ENCODE measurements around the gene ZNF658.
"Not testable (repeated sequence)": the region's sequence is repeated elsewhere in the genome, so short reads cannot be mapped to it uniquely, and the experiment has no call there.

ZNF658 gene

DNA sequence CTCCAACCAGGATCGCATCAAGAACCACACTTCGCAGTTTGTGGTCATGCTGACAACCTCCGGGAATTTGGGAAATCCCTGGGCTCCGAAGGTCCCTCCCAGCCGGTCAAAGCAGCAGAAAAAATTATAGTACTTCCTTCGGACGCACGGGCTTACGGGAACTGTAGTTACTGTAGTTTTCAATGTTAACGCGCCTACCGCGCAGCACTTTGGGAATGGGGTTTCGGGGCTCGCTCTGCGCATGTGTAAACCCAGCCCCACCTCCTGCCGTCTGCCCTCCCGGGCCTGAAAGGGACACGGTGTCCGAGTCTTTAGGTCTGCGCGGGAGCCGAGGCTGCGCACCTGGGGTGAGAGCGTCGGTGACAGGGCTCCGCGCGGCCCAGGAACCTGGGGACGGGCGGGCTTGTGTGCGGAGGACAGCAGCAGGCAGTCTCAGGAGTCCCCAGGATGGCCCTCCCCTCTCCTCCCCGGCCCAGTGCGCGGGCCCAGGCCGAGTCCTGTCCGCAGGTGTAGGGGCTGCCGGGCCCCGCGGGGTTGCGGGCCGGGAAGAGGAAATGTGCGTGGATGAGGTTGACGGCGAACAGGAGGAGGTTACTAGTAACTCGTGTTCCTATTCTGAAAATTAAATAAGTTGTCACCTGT lies at the start of gene ZNF658:
TSS of gene ZNF658 (plus strand) at position 236 of the 642 bp plus-strand sequence. CDS start 2,837 bp downstream, outside the sequence.
- not testable (repeated sequence) for DNase-seq (ENCODE audit: low spot score)

DNA sequence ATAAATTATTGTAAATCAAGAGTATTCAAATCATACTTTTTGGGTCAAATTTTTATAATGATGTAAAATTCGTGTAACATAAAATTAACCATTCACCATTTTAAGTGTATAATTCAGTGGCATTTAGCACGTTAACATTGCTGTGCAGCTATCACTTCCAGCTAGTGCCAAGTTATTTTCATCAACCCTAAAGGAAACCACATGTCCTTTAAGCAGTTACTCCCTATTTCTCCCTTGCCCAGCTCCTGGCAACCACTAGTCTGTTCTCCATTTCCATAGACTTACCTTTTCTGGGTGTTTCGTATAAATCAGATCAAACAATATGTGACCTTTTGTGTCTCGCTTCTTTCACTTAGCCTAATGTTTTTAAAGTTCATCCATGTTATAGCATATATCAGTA lies 38.8 kb upstream of the ZNF658 start:
- DNase-seq (ENCODE audit: low spot score): not testable (repeated sequence)

DNA sequence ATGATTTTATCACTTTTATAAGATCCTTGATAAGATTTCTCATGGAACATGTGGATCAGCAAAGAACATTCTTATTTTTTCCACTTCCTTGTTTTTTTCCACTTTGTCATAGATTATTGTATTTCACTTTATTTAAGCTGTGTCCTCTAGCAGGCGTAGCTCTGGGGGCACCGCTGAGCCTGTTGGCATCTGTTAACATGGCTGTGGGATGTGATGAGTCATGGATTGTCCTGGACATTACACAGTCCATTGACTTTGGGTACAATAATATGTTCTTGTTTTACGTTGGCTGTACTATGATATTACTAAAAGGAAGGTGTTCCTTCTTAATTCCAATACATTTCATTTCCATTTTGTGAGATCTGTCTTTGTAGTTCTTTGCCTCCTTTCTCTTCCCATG lies 31.9 kb upstream of the ZNF658 start:
- DNase-seq (ENCODE audit: low spot score): not testable (repeated sequence)

DNA sequence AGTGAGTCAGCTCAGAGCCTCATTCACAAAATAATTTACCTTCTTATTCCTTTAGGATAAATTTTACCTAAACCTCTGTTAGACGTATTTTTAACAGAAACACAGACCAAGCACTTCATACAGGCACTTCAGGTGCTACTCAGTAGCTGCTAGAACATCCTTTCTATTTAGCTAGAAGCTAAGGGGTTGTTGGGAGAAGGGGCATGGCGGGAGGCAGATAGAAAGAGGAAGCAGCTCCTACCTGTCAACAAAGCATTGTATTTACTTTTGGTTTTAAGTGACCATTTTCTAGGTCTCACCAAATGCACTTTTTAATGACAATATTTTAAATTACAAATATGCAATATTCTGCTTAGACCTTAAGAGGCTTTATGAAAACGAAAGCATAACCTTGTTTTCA lies 19.9 kb upstream of the ZNF658 start:
- not testable (repeated sequence) for DNase-seq (ENCODE audit: low spot score)

GRCh38 chr9:66881847-66882246 lies 18.7 kb upstream of the ZNF658 start:
- not testable (repeated sequence) for DNase-seq (ENCODE audit: low spot score)

- DNase-seq (ENCODE audit: low spot score): not testable (repeated sequence)
Observed at GRCh38 chr9:66890334-66890733, 10.2 kb upstream of the ZNF658 start.

DNA sequence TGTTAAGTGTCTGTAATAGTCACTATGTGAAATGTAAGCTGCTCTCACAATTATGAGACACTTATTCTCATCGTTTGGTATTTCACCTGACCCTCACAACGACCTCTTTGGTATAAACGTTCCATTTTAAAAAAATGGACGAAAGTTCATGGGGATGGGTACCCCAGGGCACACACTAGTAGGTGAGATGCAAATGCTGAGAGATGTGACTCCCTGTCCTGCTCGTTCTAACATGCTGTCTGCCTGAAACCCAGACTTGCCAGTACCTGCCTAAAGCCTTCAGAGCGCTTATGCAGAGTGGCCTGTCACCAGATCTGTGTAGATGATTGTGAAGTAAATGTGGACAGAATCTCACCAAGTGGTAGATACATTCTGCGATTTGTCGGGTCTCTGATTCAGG lies 616 bp downstream of the ZNF658 start:
- DNase-seq (ENCODE audit: low spot score): not testable (repeated sequence)

DNA sequence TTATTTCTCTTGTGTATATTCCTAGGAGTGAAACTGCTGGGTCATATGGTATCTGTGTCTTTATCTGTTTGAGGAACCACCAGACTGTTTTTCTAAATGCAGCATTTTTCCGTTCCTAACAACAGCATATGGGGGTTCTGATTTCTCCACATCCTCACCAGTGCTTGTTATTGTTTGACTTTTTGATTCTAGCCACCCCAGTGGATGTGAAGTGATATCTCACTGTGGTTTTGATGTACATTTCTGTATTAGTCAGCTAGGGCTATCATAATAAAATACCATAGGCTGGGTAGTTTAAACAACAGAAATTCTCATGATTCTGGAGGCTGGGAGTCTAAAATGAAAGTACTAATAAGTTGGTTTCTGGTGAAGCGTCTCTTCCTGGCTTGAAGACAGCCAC lies 9.0 kb downstream of the ZNF658 start:
- not testable (repeated sequence) for DNase-seq (ENCODE audit: low spot score)

GRCh38 chr9:66920072-66920471 lies 19.5 kb downstream of the ZNF658 start:
- not testable (repeated sequence) for DNase-seq (ENCODE audit: low spot score)

DNA sequence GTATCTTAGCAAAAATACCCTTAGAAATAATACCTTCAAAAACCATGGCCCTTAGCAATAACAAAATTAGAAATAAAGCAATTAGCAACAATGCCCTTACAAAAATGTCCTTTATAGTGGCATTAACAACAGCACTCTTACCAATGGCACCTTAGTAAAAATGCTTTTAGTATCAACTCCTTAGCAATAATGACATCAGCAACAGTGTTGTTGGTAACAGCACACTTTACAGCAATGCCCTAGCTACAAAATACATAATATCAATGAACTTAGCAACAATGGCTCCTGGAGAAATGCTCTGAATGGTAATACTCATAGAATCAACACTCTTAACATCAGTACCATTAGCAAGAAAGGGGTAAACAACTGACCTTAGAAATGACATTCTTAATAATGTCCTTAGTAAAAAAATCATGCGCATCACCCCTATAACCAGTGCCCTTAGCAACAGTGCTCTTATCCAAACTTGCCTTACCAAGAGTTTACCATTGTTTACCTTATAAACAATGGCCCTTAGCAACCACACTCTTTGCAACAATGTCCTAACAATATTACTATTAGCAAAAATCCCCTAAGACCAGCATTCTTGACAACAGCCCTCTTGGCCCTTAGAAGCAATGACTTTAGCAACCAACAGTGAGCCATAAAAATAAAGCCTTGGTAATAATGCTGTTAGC lies 35.8 kb downstream of the ZNF658 start:
- DNase-seq (ENCODE audit: low spot score): not testable (repeated sequence)

- not testable (repeated sequence) for DNase-seq (ENCODE audit: low spot score)
Observed at GRCh38 chr9:66937662-66938061, 37.1 kb downstream of the ZNF658 start.

GRCh38 chr9:66938322-66938721 lies 37.8 kb downstream of the ZNF658 start:
- DNase-seq (ENCODE audit: low spot score): not testable (repeated sequence)

DNA sequence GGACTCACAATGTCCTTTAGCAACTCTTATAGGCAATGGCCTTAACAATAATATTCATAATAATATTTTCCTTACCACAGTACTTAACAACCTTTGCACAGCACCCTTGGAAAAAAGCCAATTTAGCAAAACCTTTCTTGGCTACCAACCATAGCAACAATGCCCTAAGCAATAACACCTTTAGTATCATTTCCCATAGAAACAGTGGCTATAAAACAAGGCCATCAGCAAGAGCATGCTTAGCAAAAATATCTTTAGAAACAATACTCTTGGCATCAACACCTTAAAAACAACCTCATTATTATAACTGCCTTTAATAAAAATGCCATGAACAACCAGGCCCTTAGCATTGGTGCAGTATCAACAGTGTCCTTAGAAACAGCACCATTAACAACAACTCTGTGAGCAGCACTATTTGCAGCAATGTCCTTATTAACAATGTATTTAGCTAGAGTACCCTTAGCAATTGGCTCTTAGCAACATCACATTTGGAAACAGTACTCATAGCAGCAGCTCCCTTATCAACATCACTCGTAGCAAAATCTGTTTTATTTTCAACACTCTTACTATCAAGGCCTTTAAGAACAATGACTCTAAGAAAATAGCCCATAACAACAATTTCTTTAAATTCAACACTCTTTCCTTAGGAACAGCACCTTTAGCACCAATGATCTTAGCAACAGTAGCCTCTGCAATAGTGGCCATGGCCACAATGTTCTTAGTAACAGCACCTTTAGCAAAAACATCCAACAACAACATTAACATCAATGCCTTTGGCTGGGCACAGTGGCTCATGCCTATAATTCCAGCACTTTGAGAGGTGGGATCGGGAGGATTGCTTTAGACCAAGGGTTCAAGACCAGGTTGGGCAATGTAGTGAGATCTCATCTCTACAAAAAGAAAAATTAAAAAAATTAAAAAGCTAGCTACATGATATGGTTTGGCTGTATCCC lies 39.6 kb downstream of the ZNF658 start:
- not testable (repeated sequence) for DNase-seq (ENCODE audit: low spot score)

- DNase-seq (ENCODE audit: low spot score): not testable (repeated sequence)
Observed at GRCh38 chr9:66942400-66943155, 42.1 kb downstream of the ZNF658 start.

DNA sequence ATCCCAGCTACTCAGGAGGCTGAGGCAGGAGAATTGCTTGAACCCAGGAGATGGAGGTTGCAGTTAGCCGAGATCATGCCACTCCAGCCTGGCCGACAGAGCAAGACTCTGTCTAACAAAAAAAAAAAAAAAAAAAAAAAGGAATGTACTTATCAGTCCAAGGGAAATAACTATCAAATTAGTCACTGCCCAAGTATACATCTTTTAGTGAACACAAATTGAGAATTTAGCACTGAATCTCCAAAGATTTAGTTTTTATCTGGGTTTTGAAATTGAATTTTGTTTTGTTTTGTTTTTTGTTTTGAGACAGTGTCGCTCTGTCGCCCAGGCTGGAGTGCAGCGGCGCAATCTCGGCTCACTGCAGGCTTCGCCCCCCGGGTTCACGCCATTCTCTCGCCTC lies 52.1 kb downstream of the ZNF658 start:
- DNase-seq (ENCODE audit: low spot score): not testable (repeated sequence)
